HepG2 (cell line): ENCODE data around the gene ANKRD1. TPM values are rescaled to one million over a fixed set of nuclear protein-coding genes. Genes with fewer than 3 reads are reported as not detected.
"Not testable (repeated sequence)": the region's sequence is repeated elsewhere in the genome, so short reads cannot be mapped to it uniquely, and the experiment has no call there.

Experiments
- ATAC-seq: fragments of 200-7000 bp; cut with Tn5 transposase; 3 replicates; pipeline ENCODE4 v1.9.1; 2020; ENCODE audit warnings: mild to moderate bottlenecking, moderate library complexity
- BruUV-seq: library from RNA; stranded (reverse); fragments of 400-500 nt; replicated peaks from 2 replicates; lab custom pipeline; 2021; lab: Mats Ljungman, UMichigan
- CTCF ChIA-PET: fragments of 300-600 bp; formaldehyde crosslinking; extraction: SDS; loops from one replicate; lab custom pipeline; 2021; ENCODE audit warnings: low total read pairs, inconsistent platforms, low intra/inter-chr PET ratio; lab: Yijun Ruan, JAX
- POLR2A ChIA-PET: fragments of 350-600 bp; sonication (Branson Sonifier 250); formaldehyde crosslinking; loops from one replicate; lab custom pipeline; 2020; ENCODE audit warnings: antibody characterized with exemption, inconsistent platforms; lab: Yijun Ruan, JAX
- DNase-seq: peaks from one replicate; pipeline ENCODE4 v3.0.0-alpha.2; 2015; ENCODE audit warnings: low spot score
- FAIRE-seq: peaks from 3 replicates; lab custom pipeline; 2011; peaks lifted over from hg19 to GRCh38; lab: Jason Lieb, UNC
- H2AFZ ChIP-seq: one replicate; pipeline ENCODE4 v1.6.1; 2011; ENCODE audit warnings: low read length, inconsistent platforms
- H3K27ac ChIP-seq: fragments of 300-600 bp; 3 replicates; pipeline ENCODE4 v1.8.0; 2011; ENCODE audit warnings: mixed run types, mild to moderate bottlenecking, mixed read lengths, low read length, inconsistent platforms; ENCODE audit not compliant: insufficient read depth; ENCODE audit errors: extremely low read length
- H3K27me3 ChIP-seq, 2 experiments: fragments of 200-600 bp in 1 of 2; 2 replicates in 1 of 2; 3 replicates in 1 of 2; pipeline versions ENCODE4 v1.6.0 to v1.8.0; 2011; ENCODE audit warnings: low read length in 2 of 2, mild to moderate bottlenecking in 2 of 2, moderate library complexity in 2 of 2, inconsistent platforms in 1 of 2; ENCODE audit not compliant: insufficient read depth in 2 of 2, control insufficient read depth in 1 of 2
- H3K36me3 ChIP-seq, 2 experiments: fragments of 200-600 bp in 1 of 2; replicated peaks in 1 of 2; 2 replicates in 1 of 2; 3 replicates in 1 of 2; pipeline versions ENCODE4 v1.5.1 to v1.8.0; 2011; ENCODE audit warnings: low read length in 2 of 2, inconsistent platforms in 1 of 2; ENCODE audit not compliant: insufficient read depth in 2 of 2, control insufficient read depth in 1 of 2
- H3K4me1 ChIP-seq: 2 replicates; pipeline ENCODE4 v1.5.1; 2012; ENCODE audit warnings: low read length, inconsistent platforms; ENCODE audit not compliant: insufficient read depth
- H3K4me2 ChIP-seq: 2 replicates; pipeline ENCODE4 v1.6.0; 2011; ENCODE audit warnings: low read depth, low read length, inconsistent platforms
- H3K4me3 ChIP-seq, 3 experiments: fragments of 200-600 bp in 1 of 3; sonication (generic), shearing (Covaris generic) in 1 of 3; replicated peaks in 1 of 3; 2 replicates each; pipeline ENCODE4 v1.5.1; 2011 to 2016; ENCODE audit warnings: low read length in 3 of 3, inconsistent platforms in 2 of 3, low read depth in 2 of 3, mild to moderate bottlenecking in 2 of 3, control low read depth in 1 of 3, mixed read lengths in 1 of 3; ENCODE audit not compliant: insufficient read depth in 1 of 3
- H3K79me2 ChIP-seq: one replicate; pipeline ENCODE4 v1.6.1; 2011; ENCODE audit warnings: low read length, inconsistent platforms; ENCODE audit not compliant: insufficient read depth
- H3K9ac ChIP-seq: 2 replicates; pipeline ENCODE4 v1.6.0; 2011; ENCODE audit warnings: mild to moderate bottlenecking, low read depth, low read length, inconsistent platforms; ENCODE audit not compliant: insufficient read depth
- H3K9me3 ChIP-seq: 2 replicates; pipeline ENCODE4 v1.5.1; 2012; ENCODE audit warnings: mild to moderate bottlenecking, low read length
- H4K20me1 ChIP-seq: 2 replicates; pipeline ENCODE4 v1.6.0; 2011; ENCODE audit warnings: inconsistent platforms, mild to moderate bottlenecking, low read length, moderate library complexity; ENCODE audit not compliant: insufficient read depth
- AGO1 ChIP-seq: fragments of 200-400 bp; formaldehyde crosslinking; IDR thresholded peaks from 2 replicates; pipeline ENCODE4 v1.6.1; 2017; ENCODE audit warnings: mild to moderate bottlenecking, low read depth, low read length, moderate library complexity; ENCODE audit not compliant: poor library complexity, severe bottlenecking
- CHD2 ChIP-seq: IDR thresholded peaks from 2 replicates; pipeline ENCODE4 v1.6.1; 2011; ENCODE audit warnings: low read depth, low read length, improper control_type of control experiment
- ELF4 ChIP-seq: sonication (generic); formaldehyde crosslinking; IDR thresholded peaks from 2 replicates; pipeline ENCODE4 v1.5.0; 2020; ENCODE audit warnings: missing genetic modification reagents, mild to moderate bottlenecking, moderate library complexity, borderline replicate concordance
- HDAC2 ChIP-seq: sonication (generic); formaldehyde crosslinking; IDR thresholded peaks from 2 replicates; pipeline ENCODE4 v1.4.0; 2020; ENCODE audit warnings: missing genetic modification reagents
- HIVEP1 ChIP-seq: sonication (generic); formaldehyde crosslinking; IDR thresholded peaks from 2 replicates; pipeline ENCODE4 v1.4.0; 2020; ENCODE audit warnings: mild to moderate bottlenecking, missing genetic modification reagents
- MYPOP ChIP-seq: sonication (generic); formaldehyde crosslinking; IDR thresholded peaks from 2 replicates; pipeline ENCODE4 v1.8.1; 2023; ENCODE audit warnings: mild to moderate bottlenecking, moderate library complexity, missing genetic modification reagents
- REPIN1 ChIP-seq: sonication (generic); formaldehyde crosslinking; IDR thresholded peaks from 2 replicates; pipeline ENCODE4 v1.8.0; 2022; ENCODE audit warnings: missing genetic modification reagents, low read depth, mild to moderate bottlenecking, borderline replicate concordance
- SNAPC2 ChIP-seq: sonication (generic); formaldehyde crosslinking; IDR thresholded peaks from 2 replicates; pipeline ENCODE4 v1.8.1; 2022; ENCODE audit warnings: mild to moderate bottlenecking, missing genetic modification reagents
- ZBTB44 ChIP-seq: sonication (generic); formaldehyde crosslinking; IDR thresholded peaks from 2 replicates; pipeline ENCODE4 v1.4.0; 2020; ENCODE audit warnings: missing genetic modification reagents
- ZNF230 ChIP-seq: sonication (generic); formaldehyde crosslinking; IDR thresholded peaks from 2 replicates; pipeline ENCODE4 v1.4.0; 2020; ENCODE audit warnings: mild to moderate bottlenecking, missing genetic modification reagents
- ZNF629 ChIP-seq: sonication (generic); formaldehyde crosslinking; conservative IDR thresholded peaks from 2 replicates; pipeline ENCODE4 v1.5.0; 2020; ENCODE audit warnings: missing genetic modification reagents
- ZNF776 ChIP-seq: sonication (generic); formaldehyde crosslinking; IDR thresholded peaks from 2 replicates; pipeline ENCODE4 v1.4.0; 2020; ENCODE audit warnings: mild to moderate bottlenecking, missing genetic modification reagents
- ZNF891 ChIP-seq: sonication (generic); formaldehyde crosslinking; IDR thresholded peaks from 2 replicates; pipeline ENCODE4 v1.5.0; 2020; ENCODE audit warnings: mild to moderate bottlenecking, missing genetic modification reagents
- WGBS: methylation state at CpG from one replicate; pipeline ENCODE4 v1.1.6; 2017; ENCODE audit warnings: low lambda C conversion rate; 5-methylcytosine and 5-hydroxymethylcytosine counted together
- in situ Hi-C: cut with HindIII; loops from 2 replicates; pipeline ENCODE4 v1.10.0; 2017; ENCODE audit warnings: low pct_unique_long_range_greater_than_20kb; ENCODE audit not compliant: extremely low pct_ligation_motif_present
- intact Hi-C: fragments of 100-400 bp; cut with micrococcal nuclease; formaldehyde crosslinking; loops from one replicate; pipeline ENCODE4 v1.10.0; 2022; ENCODE audit not compliant: unreplicated experiment
- polyA plus RNA-seq, 8 experiments: library from polyadenylated mRNA; depleted of rRNA in 3 of 8; stranded (reverse) in 7 of 8; unstranded in 1 of 8; fragments of >200 nt; fragmentation: Illumina TruSeq in 4 of 8; extraction: Trizol in 4 of 8; gene quantifications; 2 replicates each; pipeline versions ENCODE4 v1.2.1 to v1.2.3, GENCODE V29; 2011 to 2016; ENCODE audit warnings: low read depth in 4 of 8, missing spikeins in 1 of 8, mixed read lengths in 1 of 8; ENCODE audit not compliant: insufficient read depth in 1 of 8
- total RNA-seq, 5 experiments: library from RNA; depleted of rRNA; stranded (reverse); fragments of >200 nt; fragmentation: Illumina TruSeq; extraction: Trizol; gene quantifications; 2 replicates each; pipeline ENCODE4 v1.2.3, GENCODE V29; 2016; ENCODE audit warnings: low read depth in 1 of 5
- TF ChIP-seq, protein P1 (sequence below): sonication (generic); formaldehyde crosslinking; IDR thresholded peaks from 2 replicates; pipeline ENCODE4 v1.4.0; 2020; ENCODE audit warnings: missing genetic modification reagents

The ANKRD1 gene
- total and polyA plus RNA-seq, 2 of the 13 experiments (the other 11 are each of a cell fraction or from before 2014, with no cell fraction given) = 19.4 to 41.8 TPM

DNA sequence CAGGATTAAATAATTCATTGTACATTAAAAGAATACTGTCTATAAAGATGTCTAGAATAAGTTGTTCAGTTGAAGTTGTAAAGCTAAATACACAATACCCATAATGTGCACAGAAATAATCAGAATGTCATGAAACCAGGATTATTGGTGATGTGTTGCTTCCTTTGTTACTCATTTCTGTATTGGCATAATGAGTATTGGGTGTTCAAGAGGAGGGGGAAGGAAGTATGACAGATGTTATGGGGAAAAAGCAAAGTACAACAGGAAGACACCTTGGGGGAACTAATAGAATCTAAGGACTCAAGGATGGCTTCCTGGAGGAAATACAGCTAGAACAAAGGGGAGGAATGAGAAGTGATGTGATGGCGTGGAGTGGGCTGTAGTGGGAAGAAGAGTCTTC is 15.0 kb downstream of the ANKRD1 start (continued):
- TF ChIP-seq HIVEP1 (CRISPR knock-in tag) = no peak

- WGBS = 96% methylated on average over 2 of the region's 2 CpGs
- H3K9me3 ChIP-seq, H3K9ac ChIP-seq, POLR2A ChIA-PET, H3K27ac ChIP-seq, H3K4me2 ChIP-seq, intact Hi-C loops, H3K4me3 ChIP-seq, ATAC-seq, H3K27me3 ChIP-seq, CTCF ChIA-PET, H4K20me1 ChIP-seq, H3K79me2 ChIP-seq, H2AFZ ChIP-seq, FAIRE-seq, DNase-seq, BruUV-seq, H3K4me1 ChIP-seq: not testable (repeated sequence)
- peaks cover 7 to 51% of the 10 kb centered on the region in 2 experiments for H3K36me3 ChIP-seq
- in situ Hi-C loops = loop anchor here (25.0 kb wide), 1 partner anchor 490 kb away; no protein-coding TSS in a partner anchor
These were observed 24.0 kb downstream of the ANKRD1 start for GRCh38 chr10:90896916-90897315.

GRCh38 chr10:90893190-90893589 is 27.7 kb downstream of the ANKRD1 start:
- no peak for ATAC-seq
- no peak overlapping the region for H2AFZ ChIP-seq
- WGBS = 90% methylated on average over 3 of the region's 3 CpGs
- ChIA-PET POLR2A (no interaction called here), CTCF (no interaction called here)
- H3K4me3 ChIP-seq = no peak overlapping the region
- no peak for FAIRE-seq
- H3K79me2 ChIP-seq = no peaks in the 10 kb centered on the region
- no peaks in the 10 kb centered on the region for H3K9me3 ChIP-seq
- DNase-seq = no peak
- H3K4me2 ChIP-seq = no peak overlapping the region
- H3K27ac ChIP-seq = no peak overlapping the region
- intact Hi-C loops = no loop called here
- no peaks in the 10 kb centered on the region for H4K20me1 ChIP-seq
- H3K27me3 ChIP-seq = no peaks in the 10 kb centered on the region
- BruUV-seq = no TSS peak
- H3K9ac ChIP-seq = no peak overlapping the region
- H3K36me3 ChIP-seq = peaks cover 9 to 70% of the 10 kb centered on the region in 2 experiments
- in situ Hi-C loops = loop anchor here (25.0 kb wide), 1 partner anchor 494 kb away; no protein-coding TSS in a partner anchor
- no peaks in the 10 kb centered on the region for H3K4me1 ChIP-seq
- no peak for TF ChIP-seq REPIN1 (CRISPR knock-in tag)
- TF ChIP-seq MYPOP (CRISPR knock-in tag) = no peak
- no peak for TF ChIP-seq AGO1
- TF ChIP-seq ZNF891 (CRISPR knock-in tag) = no peak
- TF ChIP-seq ZNF629 = no peak
- TF ChIP-seq ZNF230 = no peak
- TF ChIP-seq SNAPC2 (CRISPR knock-in tag) = no peak
- no peak for TF ChIP-seq ZBTB44 (CRISPR knock-in tag)
- no peak for TF ChIP-seq CHD2
- TF ChIP-seq, protein P1, sequence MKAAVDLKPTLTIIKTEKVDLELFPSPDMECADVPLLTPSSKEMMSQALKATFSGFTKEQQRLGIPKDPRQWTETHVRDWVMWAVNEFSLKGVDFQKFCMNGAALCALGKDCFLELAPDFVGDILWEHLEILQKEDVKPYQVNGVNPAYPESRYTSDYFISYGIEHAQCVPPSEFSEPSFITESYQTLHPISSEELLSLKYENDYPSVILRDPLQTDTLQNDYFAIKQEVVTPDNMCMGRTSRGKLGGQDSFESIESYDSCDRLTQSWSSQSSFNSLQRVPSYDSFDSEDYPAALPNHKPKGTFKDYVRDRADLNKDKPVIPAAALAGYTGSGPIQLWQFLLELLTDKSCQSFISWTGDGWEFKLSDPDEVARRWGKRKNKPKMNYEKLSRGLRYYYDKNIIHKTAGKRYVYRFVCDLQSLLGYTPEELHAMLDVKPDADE = no peak
- no peak for TF ChIP-seq ELF4 (CRISPR knock-in tag)
- no peak for TF ChIP-seq HDAC2 (CRISPR knock-in tag)
- no peak for TF ChIP-seq ZNF776
